Measurements from ENCODE around the gene CDCP1. TPM values are rescaled to one million over a fixed set of nuclear protein-coding genes. Genes with fewer than 3 reads are reported as not detected.

The CDCP1 gene
- total RNA-seq, 1 donor from 2014 or later, result 53.5 TPM

- no peak for DNase-seq (ENCODE audit: low read depth)
- TF ChIP-seq CTCF (conservative IDR thresholded peaks at IDR 0.05; ENCODE audit: low read depth, low read length), result no peak
- no peak overlapping the region for H3K4me3 ChIP-seq (ENCODE audit: low read depth, low read length)
These were observed 59.0 kb downstream of the CDCP1 start for GRCh38 chr3:45087155-45087554.

- DNase-seq (ENCODE audit: low read depth), result no peak
- TF ChIP-seq CTCF (conservative IDR thresholded peaks at IDR 0.05; ENCODE audit: low read depth, low read length), result no peak
- no peak overlapping the region for H3K4me3 ChIP-seq (ENCODE audit: low read depth, low read length)
These were observed 61.1 kb downstream of the CDCP1 start for GRCh38 chr3:45084820-45085816.

GRCh38 chr3:45084361-45084760 is 61.8 kb downstream of the CDCP1 start:
- no peak for TF ChIP-seq CTCF (conservative IDR thresholded peaks at IDR 0.05; ENCODE audit: low read depth, low read length)
- H3K4me3 ChIP-seq (ENCODE audit: low read depth, low read length), result no peak overlapping the region
- no peak for DNase-seq (ENCODE audit: low read depth)

GRCh38 chr3:45083023-45083422 is 63.2 kb downstream of the CDCP1 start:
- no peak for TF ChIP-seq CTCF (conservative IDR thresholded peaks at IDR 0.05; ENCODE audit: low read depth, low read length)
- no peak for DNase-seq (ENCODE audit: low read depth)
- no peak overlapping the region for H3K4me3 ChIP-seq (ENCODE audit: low read depth, low read length)

GRCh38 chr3:45082142-45082538 is 64.0 kb downstream of the CDCP1 start:
- no peak for DNase-seq (ENCODE audit: low read depth)
- no peak for TF ChIP-seq CTCF (conservative IDR thresholded peaks at IDR 0.05; ENCODE audit: low read depth, low read length)
- no peak overlapping the region for H3K4me3 ChIP-seq (ENCODE audit: low read depth, low read length)

- DNase-seq (ENCODE audit: low read depth), result no peak
- no peak overlapping the region for H3K4me3 ChIP-seq (ENCODE audit: low read depth, low read length)
- TF ChIP-seq CTCF (conservative IDR thresholded peaks at IDR 0.05; ENCODE audit: low read depth, low read length), result no peak
These were observed 64.6 kb downstream of the CDCP1 start for GRCh38 chr3:45081506-45082141.
